NCI-H345 treated with DMSO at 0.1 percent for 48 hours (cell line): ENCODE data around the gene CIITA.
"Not testable (repeated sequence)": the region's sequence is repeated elsewhere in the genome, so short reads cannot be mapped to it uniquely, and the experiment has no call there.

Source experiments
- DNase-seq: peaks from one replicate; lab custom pipeline; 2025; ENCODE audit not compliant: unreplicated experiment; lab: John Stamatoyannopoulos, UW

The CIITA gene

GRCh38 chr16:10876799-10877341 is at the start of gene CIITA:
CIITA (plus strand) TSS chr16:10877202; CDS start chr16:10877331, 129 bp downstream.
- no peak for DNase-seq

- no peak for DNase-seq
Observed at GRCh38 chr16:10827691-10828341, 49.2 kb upstream of the CIITA start.

- no peak for DNase-seq
Observed at GRCh38 chr16:10828851-10829366, 48.1 kb upstream of the CIITA start.

- DNase-seq, result not testable (repeated sequence)
Observed at GRCh38 chr16:10829390-10830098, 47.5 kb upstream of the CIITA start.

GRCh38 chr16:10830240-10830639 is 46.8 kb upstream of the CIITA start:
- not testable (repeated sequence) for DNase-seq

- DNase-seq, result no peak
Observed at GRCh38 chr16:10831894-10832886, 44.8 kb upstream of the CIITA start.

- DNase-seq, result no peak
Observed at GRCh38 chr16:10833271-10833670, 43.7 kb upstream of the CIITA start.

GRCh38 chr16:10834130-10834529 is 42.9 kb upstream of the CIITA start:
- DNase-seq, result no peak

GRCh38 chr16:10834766-10835165 is 42.2 kb upstream of the CIITA start:
- DNase-seq, result no peak

GRCh38 chr16:10835281-10835931 is 41.6 kb upstream of the CIITA start:
- DNase-seq, result no peak

- DNase-seq, result no peak
Observed at GRCh38 chr16:10836174-10836853, 40.7 kb upstream of the CIITA start.

GRCh38 chr16:10838621-10839278 is 38.3 kb upstream of the CIITA start:
- no peak for DNase-seq

- no peak for DNase-seq
Observed at GRCh38 chr16:10839279-10839666, 37.7 kb upstream of the CIITA start.

- DNase-seq, result no peak
Observed at GRCh38 chr16:10840703-10841102, 36.3 kb upstream of the CIITA start.

GRCh38 chr16:10846213-10846998 is 30.6 kb upstream of the CIITA start:
- no peak for DNase-seq

GRCh38 chr16:10847176-10847575 is 29.8 kb upstream of the CIITA start:
- DNase-seq, result no peak

GRCh38 chr16:10849736-10850477 is 27.1 kb upstream of the CIITA start:
- DNase-seq, result no peak

- DNase-seq, result no peak
Observed at GRCh38 chr16:10850478-10850850, 26.5 kb upstream of the CIITA start.
